A673 (cell line): ENCODE data around the gene DACT3. TPM values are rescaled to one million over a fixed set of nuclear protein-coding genes. Genes with fewer than 3 reads are reported as not detected.

ENCODE experiments used
- BruUV-seq: library from RNA; stranded (reverse); fragments of 400-500 nt; replicated peaks from 2 replicates; lab custom pipeline; 2021; lab: Mats Ljungman, UMichigan
- CTCF ChIA-PET: fragments of 300-600 bp; sonication (Branson Sonifier 250); formaldehyde crosslinking; loops from one replicate; lab custom pipeline; 2022; ENCODE audit warnings: antibody characterized with exemption; lab: Charles Lee
- POLR2A ChIA-PET: fragments of 300-600 bp; sonication (Branson Sonifier 250); formaldehyde crosslinking; loops from one replicate; lab custom pipeline; 2022; ENCODE audit warnings: antibody characterized with exemption; ENCODE audit not compliant: low non-redundant PET; lab: Charles Lee
- DNase-seq: peaks from one replicate; pipeline ENCODE4 v3.0.0-alpha.2; 2015; ENCODE audit warnings: low spot score
- H3K27ac ChIP-seq: fragments of 200-600 bp; sonication (generic); 2 replicates; pipeline ENCODE4 v1.5.1; 2016; ENCODE audit warnings: mixed run types, low read depth, mild to moderate bottlenecking, mixed read lengths, antibody characterized with exemption, low read length; ENCODE audit not compliant: poor library complexity, severe bottlenecking
- H3K27me3 ChIP-seq: fragments of 200-600 bp; sonication (generic); replicated peaks from 2 replicates; pipeline ENCODE4 v1.6.1; 2017; ENCODE audit warnings: mixed run types, low read depth, mild to moderate bottlenecking, mixed read lengths, antibody characterized with exemption, low read length; ENCODE audit not compliant: insufficient read depth, poor library complexity
- H3K36me3 ChIP-seq: fragments of 200-600 bp; sonication (generic); 2 replicates; pipeline ENCODE4 v1.6.1; 2016; ENCODE audit warnings: mixed run types, mild to moderate bottlenecking, mixed read lengths, antibody characterized with exemption, low read length; ENCODE audit not compliant: insufficient read depth, poor library complexity, severe bottlenecking
- H3K4me1 ChIP-seq: fragments of 200-600 bp; sonication (generic); 2 replicates; pipeline ENCODE4 v1.6.1; 2017; ENCODE audit warnings: mixed run types, mild to moderate bottlenecking, mixed read lengths, antibody characterized with exemption, low read length; ENCODE audit not compliant: insufficient read depth, poor library complexity, severe bottlenecking
- H3K4me3 ChIP-seq: fragments of 200-600 bp; sonication (generic); 2 replicates; pipeline ENCODE4 v1.5.1; 2016; ENCODE audit warnings: low read depth, mixed run types, mild to moderate bottlenecking, mixed read lengths, low read length; ENCODE audit not compliant: poor library complexity, severe bottlenecking
- H3K9me3 ChIP-seq: fragments of 200-600 bp; sonication (generic); 2 replicates; pipeline ENCODE4 v1.6.1; 2016; ENCODE audit warnings: mixed run types, low read depth, mild to moderate bottlenecking, mixed read lengths, antibody characterized with exemption, low read length; ENCODE audit not compliant: poor library complexity, severe bottlenecking
- EZH2 ChIP-seq: fragments of 200-600 bp; sonication (generic); IDR thresholded peaks from 2 replicates; pipeline ENCODE4 v1.6.1; 2017; ENCODE audit warnings: borderline replicate concordance, low read depth, mild to moderate bottlenecking, mixed read lengths, antibody characterized with exemption, low read length; ENCODE audit not compliant: poor library complexity, severe bottlenecking
- intact Hi-C: fragments of 100-400 bp; cut with micrococcal nuclease; formaldehyde crosslinking; loops from one replicate; pipeline ENCODE4 v1.10.0; 2022; ENCODE audit not compliant: unreplicated experiment
- total RNA-seq: library from RNA; stranded (reverse); gene quantifications from 2 replicates; pipeline ENCODE4 v1.2.3, GENCODE V29; 2021
- TF ChIP-seq, protein P1 (sequence below): fragments of 300-800, 200-600 bp; sonication (generic); conservative IDR thresholded peaks from 2 replicates; pipeline ENCODE4 v1.5.1; 2017; ENCODE audit warnings: low read depth, mild to moderate bottlenecking, antibody characterized with exemption, low read length, moderate library complexity, mixed read lengths

DACT3 gene
- total RNA-seq, 1 experiment from 2014 or later: 0.32 TPM

- intact Hi-C loops: no loop called here
- no peaks in the 10 kb centered on the region for H3K9me3 ChIP-seq
- H3K4me3 ChIP-seq: no peak overlapping the region
- ChIA-PET CTCF (interaction anchor here (0.6 kb wide), 1 partner anchor 12 kb away, joined by 8 read pairs; the partner anchor contains the start of gene GNG8), POLR2A (no interaction called here)
- no peaks in the 10 kb centered on the region for H3K36me3 ChIP-seq
- H3K27me3 ChIP-seq: no peaks in the 10 kb centered on the region
- no peak for TF ChIP-seq EZH2
- TF ChIP-seq, protein P1, sequence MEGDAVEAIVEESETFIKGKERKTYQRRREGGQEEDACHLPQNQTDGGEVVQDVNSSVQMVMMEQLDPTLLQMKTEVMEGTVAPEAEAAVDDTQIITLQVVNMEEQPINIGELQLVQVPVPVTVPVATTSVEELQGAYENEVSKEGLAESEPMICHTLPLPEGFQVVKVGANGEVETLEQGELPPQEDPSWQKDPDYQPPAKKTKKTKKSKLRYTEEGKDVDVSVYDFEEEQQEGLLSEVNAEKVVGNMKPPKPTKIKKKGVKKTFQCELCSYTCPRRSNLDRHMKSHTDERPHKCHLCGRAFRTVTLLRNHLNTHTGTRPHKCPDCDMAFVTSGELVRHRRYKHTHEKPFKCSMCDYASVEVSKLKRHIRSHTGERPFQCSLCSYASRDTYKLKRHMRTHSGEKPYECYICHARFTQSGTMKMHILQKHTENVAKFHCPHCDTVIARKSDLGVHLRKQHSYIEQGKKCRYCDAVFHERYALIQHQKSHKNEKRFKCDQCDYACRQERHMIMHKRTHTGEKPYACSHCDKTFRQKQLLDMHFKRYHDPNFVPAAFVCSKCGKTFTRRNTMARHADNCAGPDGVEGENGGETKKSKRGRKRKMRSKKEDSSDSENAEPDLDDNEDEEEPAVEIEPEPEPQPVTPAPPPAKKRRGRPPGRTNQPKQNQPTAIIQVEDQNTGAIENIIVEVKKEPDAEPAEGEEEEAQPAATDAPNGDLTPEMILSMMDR: no peak
- H3K27ac ChIP-seq: no peak overlapping the region
- H3K4me1 ChIP-seq: peaks cover 18% of the 10 kb centered on the region
- DNase-seq: no peak
- no TSS peak for BruUV-seq
Measured at GRCh38 chr19:46623915-46624502, 37.0 kb downstream of the DACT3 start.

- CTCF ChIA-PET: interaction anchor here (0.5 kb wide), 1 partner anchor 9 kb away, joined by 3 read pairs; no protein-coding TSS in a partner anchor
Measured at GRCh38 chr19:46622118-46622446, 38.9 kb downstream of the DACT3 start.

DNA sequence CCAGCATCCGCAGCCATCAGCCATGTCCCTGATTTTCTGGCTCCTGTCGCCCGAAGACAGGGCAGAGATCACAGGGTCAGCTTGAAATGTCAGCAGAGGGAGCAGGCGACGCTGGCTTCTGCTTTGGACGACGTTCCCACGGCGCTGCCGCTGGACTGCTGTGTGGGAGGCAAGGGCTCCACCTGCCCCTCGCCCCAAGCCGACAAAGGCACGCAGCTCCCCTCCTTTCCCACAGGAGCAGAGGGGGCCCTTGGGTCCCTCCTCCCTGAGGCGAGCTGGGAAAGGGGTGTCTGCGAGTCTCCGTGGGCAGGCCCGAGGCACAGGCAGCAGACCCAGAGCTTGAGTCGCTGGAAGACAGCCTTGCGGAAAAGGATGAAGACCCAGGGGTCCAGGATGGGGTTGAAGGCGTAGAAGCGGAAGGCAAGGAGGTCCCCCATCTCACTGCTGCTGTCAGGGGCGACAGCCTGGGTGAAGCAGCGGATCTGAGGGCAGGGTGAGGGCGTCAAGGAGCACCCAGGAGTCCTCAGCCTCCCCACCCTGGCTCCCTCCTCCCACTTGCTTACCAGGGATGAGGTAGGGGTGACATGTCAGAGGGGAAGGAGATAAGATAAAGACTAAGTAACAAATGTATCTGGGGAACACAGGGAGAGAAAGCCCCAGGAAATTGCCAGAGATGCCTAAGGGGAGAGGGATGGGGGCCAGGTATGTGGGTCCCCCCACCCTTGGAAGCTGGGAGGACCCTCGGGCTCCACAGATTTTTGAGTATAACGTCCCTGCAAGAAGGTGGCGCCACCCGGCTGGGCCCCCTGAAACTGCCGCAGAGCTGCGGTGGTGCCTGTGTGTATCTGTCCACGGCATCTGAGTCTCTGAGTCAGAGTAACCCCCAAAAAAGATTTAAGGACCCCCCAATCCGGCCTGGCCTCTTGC, 39.5 kb downstream of the DACT3 start:
- Histone ChIP-seq H3K27ac (no peak overlapping the region), H3K36me3 (no peaks in the 10 kb centered on the region), H3K9me3 (no peaks in the 10 kb centered on the region), H3K27me3 (no peaks in the 10 kb centered on the region), H3K4me1 (peaks cover 24% of the 10 kb centered on the region), H3K4me3 (no peak overlapping the region)
- TF ChIP-seq EZH2: no peak
- TF ChIP-seq, protein P1: peak; percentile 35; the same call in 1 of the 2 replicates
- CTCF ChIA-PET: interaction anchor here (0.5 kb wide), 1 partner anchor 9 kb away, joined by 3 read pairs; no protein-coding TSS in a partner anchor
- intact Hi-C loops: no loop called here
- no peak for DNase-seq
- BruUV-seq: no TSS peak
- POLR2A ChIA-PET: no interaction called here

More at GRCh38 chr19:46622118-46622446, 38.9 kb downstream of the DACT3 start:
- no peak overlapping the region for H3K27ac ChIP-seq
- intact Hi-C loops: no loop called here
- no peaks in the 10 kb centered on the region for H3K27me3 ChIP-seq
- no TSS peak for BruUV-seq
- TF ChIP-seq EZH2: no peak
- TF ChIP-seq, protein P1: no peak
- H3K4me1 ChIP-seq: peaks cover 24% of the 10 kb centered on the region
- no peak overlapping the region for H3K4me3 ChIP-seq
- no peaks in the 10 kb centered on the region for H3K36me3 ChIP-seq
- no peak for DNase-seq
- POLR2A ChIA-PET: no interaction called here
- no peaks in the 10 kb centered on the region for H3K9me3 ChIP-seq
